GM21576 (cell line): Measurements from ENCODE around the gene MRPS2.
"Not testable (repeated sequence)": the region's sequence is repeated elsewhere in the genome, so short reads cannot be mapped to it uniquely, and the experiment has no call there.

Experiments
- ATAC-seq: cut with Tn5 transposase; IDR thresholded peaks from one replicate; pipeline ENCODE4 v1.9.1; 2021; ENCODE audit warnings: mild to moderate bottlenecking, moderate library complexity; ENCODE audit not compliant: unreplicated experiment

Gene MRPS2

GRCh38 chr9:135530146-135530545 lies 29.7 kb downstream of the MRPS2 start:
- no peak for ATAC-seq

DNA sequence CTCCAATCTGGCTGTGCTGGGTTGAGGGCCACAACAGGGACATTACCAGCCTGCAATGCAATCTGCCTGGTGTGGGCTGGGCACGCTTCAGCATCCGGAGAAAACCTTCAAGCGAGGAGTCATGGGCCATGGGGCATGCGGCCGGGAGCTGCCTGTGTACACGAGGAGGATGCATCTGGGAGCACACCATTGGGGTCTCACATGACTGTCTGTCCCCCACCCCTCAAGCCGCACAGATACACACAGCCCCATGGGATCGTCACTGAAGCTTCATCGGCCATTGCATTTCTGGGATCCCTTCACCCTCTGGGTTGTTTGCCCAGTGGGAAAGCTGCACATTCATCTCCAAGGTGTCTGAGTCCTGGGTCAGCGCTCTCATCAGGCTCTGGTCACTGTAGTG lies 30.6 kb downstream of the MRPS2 start:
- ATAC-seq = no peak

- no peak for ATAC-seq
Measured at GRCh38 chr9:135533113-135533512, 32.6 kb downstream of the MRPS2 start.

DNA sequence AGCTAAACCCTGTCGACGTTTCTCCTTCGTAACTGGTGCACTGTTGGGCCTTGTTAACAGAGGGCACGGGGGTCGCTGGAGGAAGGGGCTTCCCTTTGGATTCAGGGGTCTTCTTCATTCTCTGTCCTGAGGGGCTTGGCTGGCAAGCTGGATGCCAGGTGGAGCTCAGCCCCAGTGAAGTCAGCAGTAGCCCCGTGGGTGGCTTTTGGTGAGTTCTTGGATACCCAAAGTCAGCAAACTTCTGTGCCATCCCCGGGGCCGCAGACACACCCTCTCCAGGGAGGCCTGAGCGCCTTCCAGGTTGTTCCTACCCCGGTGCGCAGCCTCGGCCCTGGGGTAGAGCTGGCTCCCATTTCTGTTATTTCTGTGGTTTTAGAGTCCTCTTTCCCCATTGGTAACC lies 33.2 kb downstream of the MRPS2 start:
- no peak for ATAC-seq

GRCh38 chr9:135534192-135534711 lies 33.8 kb downstream of the MRPS2 start:
- not testable (repeated sequence) for ATAC-seq

GRCh38 chr9:135534826-135535225 lies 34.3 kb downstream of the MRPS2 start:
- ATAC-seq = not testable (repeated sequence)

DNA sequence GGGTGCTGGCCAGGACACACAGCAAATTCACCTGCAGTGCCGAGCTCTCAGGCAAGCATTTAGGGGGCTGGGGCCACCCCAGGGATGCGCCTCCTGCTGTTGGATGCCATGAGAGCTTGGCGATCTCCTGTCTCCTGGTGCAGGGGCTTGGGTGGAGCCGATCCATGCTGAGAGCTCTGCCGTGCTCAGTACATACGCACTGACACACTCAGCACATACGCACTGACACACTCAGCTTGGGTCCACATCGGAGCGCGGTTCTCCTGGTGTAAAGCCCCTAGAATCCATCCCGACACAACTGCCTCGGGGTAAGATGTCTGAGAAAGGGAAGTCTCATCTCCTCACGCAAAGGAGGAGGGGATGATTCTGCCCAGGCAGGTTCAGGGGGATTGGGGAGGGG lies 35.1 kb downstream of the MRPS2 start:
- not testable (repeated sequence) for ATAC-seq

GRCh38 chr9:135536216-135536615 lies 35.7 kb downstream of the MRPS2 start:
- no peak for ATAC-seq

GRCh38 chr9:135543262-135543894 lies 42.9 kb downstream of the MRPS2 start:
- not testable (repeated sequence) for ATAC-seq

DNA sequence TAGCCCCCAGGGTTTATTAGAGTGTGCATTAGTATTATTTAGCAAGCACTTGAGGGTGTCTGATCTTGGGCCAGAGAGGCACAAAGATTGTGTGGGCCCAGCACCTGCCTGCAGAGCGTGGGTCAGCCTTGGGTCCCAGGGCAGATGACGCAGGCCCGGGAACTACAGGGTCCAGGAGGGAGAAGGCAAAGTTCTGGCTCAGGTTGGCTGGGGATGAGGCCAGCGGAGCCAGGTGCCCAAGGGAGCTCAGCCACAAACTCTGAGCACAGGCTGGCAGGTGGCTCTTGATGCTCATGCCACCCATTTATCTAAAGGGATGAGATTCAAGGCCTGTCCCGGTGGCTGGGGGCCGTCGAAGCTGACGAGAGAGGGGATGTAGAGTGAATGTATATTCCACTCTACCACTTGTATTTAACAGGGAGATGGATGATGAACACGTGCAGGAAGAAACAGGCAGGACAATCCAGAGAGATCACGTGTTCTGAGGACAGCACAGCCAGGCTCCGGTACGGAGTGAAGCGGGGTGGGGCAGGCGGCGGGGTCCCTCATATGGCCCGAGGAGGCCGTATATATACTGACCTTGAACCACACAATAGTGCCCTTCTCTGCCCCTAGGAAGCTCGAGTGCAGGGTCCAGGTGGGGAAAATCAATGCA lies 44.6 kb downstream of the MRPS2 start:
- ATAC-seq = no peak

- ATAC-seq = not testable (repeated sequence)
Measured at GRCh38 chr9:135545646-135546176, 45.2 kb downstream of the MRPS2 start, which contains the start of gene OBP2A. Gene OBP2A, plus strand, starts transcription at chr9:135546126. Its CDS starts 55 bp downstream, at chr9:135546181.

DNA sequence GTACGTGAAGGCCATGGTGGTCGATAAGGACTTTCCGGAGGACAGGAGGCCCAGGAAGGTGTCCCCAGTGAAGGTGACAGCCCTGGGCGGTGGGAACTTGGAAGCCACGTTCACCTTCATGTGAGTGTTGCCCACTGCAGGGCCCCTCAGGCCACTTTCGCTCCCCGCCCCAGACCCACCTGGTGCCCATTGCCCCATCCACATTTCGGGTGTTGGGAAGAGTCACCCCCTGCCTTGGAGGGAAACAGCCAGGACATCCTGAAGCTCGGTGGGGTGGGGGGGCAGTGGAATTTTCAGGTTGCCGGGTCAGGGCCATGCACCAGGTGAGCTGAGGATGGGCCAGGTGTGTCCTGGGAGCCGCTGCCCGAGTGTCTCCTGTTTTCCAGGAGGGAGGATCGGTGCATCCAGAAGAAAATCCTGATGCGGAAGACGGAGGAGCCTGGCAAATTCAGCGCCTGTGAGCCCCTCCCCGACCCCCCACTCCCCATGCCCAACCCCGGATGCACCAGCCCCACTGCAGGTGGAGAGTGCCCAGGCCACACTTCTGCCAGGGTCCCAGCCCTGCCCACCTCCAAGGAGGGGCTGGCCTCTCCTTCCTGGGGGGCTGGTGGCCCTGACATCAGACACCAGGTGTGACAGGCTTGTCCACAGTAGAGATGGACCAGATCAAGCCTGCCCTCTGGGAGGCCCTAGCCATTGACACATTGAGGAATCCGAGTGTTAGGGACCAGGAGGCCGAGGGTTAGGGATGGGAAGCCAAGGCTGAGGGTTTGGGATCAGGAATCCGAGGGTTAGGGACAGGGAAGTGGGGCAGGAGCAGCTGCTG lies 46.5 kb downstream of the MRPS2 start:
- not testable (repeated sequence) for ATAC-seq

GRCh38 chr9:135547756-135548736 lies 47.6 kb downstream of the MRPS2 start:
- no peak for ATAC-seq

GRCh38 chr9:135549478-135550343 lies 49.2 kb downstream of the MRPS2 start:
- ATAC-seq = not testable (repeated sequence)

GRCh38 chr9:135550344-135550918 lies 49.9 kb downstream of the MRPS2 start:
- no peak for ATAC-seq

DNA sequence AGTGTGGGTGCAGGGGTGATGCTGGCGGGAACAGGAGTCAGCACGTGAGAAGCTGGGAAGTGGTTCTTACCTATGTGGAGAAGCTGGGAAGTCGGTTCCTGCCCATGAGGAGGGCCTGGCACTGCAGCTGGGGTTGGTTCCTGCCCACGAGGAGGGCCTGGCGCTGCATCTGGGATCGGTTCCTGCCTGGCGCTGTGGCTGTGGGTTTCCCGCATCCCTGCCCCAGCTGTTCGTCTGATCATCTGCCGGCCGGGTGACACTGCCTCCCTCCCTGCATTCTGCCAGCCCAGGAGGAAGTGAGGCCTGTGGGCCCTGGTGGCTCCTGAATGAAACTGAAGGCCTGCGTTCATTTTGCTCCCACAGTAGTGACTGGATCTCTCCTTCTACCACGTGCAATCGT lies 50.5 kb downstream of the MRPS2 start:
- no peak for ATAC-seq

GRCh38 chr9:135551456-135551855 lies 51.0 kb downstream of the MRPS2 start:
- ATAC-seq = no peak

- ATAC-seq = no peak
Measured at GRCh38 chr9:135552021-135552697, 51.7 kb downstream of the MRPS2 start.
